ENCODE measurements around the gene ATP13A4. TPM values are rescaled to one million over a fixed set of nuclear protein-coding genes. Genes with fewer than 3 reads are reported as not detected.

The ATP13A4 gene
- polyA plus RNA-seq, 3 donors = 0.08 to 0.21 (median 0.19) TPM

DNA sequence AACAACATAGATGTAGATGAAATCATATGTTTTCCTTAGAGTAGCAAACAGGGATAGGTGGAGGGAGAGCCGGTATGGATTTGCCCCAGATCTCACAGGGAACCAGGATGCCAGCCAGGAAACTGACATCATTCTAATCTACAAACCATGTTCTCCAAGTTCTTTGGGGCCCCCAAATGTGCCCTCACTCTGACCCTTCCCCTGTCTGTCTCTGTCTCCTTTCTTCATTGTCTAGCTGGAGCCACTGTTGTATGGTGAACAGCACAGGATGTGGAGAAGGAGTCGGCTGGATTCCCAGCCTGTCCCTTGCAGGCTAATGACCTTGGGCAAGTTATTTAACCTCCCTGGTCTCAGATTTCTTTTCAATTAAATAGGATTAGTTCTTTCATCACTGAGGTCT is 177.1 kb downstream of the ATP13A4 start:
- no peaks in the 10 kb centered on the region for H3K36me3 Mint-ChIP-seq
- TF ChIP-seq, protein P1, sequence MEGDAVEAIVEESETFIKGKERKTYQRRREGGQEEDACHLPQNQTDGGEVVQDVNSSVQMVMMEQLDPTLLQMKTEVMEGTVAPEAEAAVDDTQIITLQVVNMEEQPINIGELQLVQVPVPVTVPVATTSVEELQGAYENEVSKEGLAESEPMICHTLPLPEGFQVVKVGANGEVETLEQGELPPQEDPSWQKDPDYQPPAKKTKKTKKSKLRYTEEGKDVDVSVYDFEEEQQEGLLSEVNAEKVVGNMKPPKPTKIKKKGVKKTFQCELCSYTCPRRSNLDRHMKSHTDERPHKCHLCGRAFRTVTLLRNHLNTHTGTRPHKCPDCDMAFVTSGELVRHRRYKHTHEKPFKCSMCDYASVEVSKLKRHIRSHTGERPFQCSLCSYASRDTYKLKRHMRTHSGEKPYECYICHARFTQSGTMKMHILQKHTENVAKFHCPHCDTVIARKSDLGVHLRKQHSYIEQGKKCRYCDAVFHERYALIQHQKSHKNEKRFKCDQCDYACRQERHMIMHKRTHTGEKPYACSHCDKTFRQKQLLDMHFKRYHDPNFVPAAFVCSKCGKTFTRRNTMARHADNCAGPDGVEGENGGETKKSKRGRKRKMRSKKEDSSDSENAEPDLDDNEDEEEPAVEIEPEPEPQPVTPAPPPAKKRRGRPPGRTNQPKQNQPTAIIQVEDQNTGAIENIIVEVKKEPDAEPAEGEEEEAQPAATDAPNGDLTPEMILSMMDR (IDR thresholded peaks at IDR 0.05) = no peak
- no peak overlapping the region for H3K4me3 Mint-ChIP-seq
- no peaks in the 10 kb centered on the region for H3K36me3 ChIP-seq (replicated peaks in 1 of 2; ENCODE audit: control insufficient read depth in 1 of 2, insufficient read depth in 2 of 2, low read length in 2 of 2)
- H3K79me2 ChIP-seq (ENCODE audit: insufficient read depth, low read length) = no peaks in the 10 kb centered on the region
- no peaks in the 10 kb centered on the region for H3K4me1 Mint-ChIP-seq
- peaks cover 0 to 5% (median 2%) of the 10 kb centered on the region in 7 donors for H3K9me3 Mint-ChIP-seq
- H3K27ac Mint-ChIP-seq = no peak overlapping the region
- intact Hi-C loops (cut with micrococcal nuclease) = no loop called here
- H3K9me3 ChIP-seq (replicated peaks in 1 of 2; ENCODE audit: control insufficient read depth in 1 of 2, insufficient read depth in 1 of 2, low read length in 2 of 2) = peaks cover 0 to 3% of the 10 kb centered on the region in 2 donors
- H2AFZ ChIP-seq (ENCODE audit: insufficient read depth, low read depth, low read length, poor library complexity, severe bottlenecking) = no peak overlapping the region
- no peaks in the 10 kb centered on the region for H4K20me1 ChIP-seq (ENCODE audit: insufficient read depth, low read length)
- no peak overlapping the region for H3K27ac ChIP-seq (ENCODE audit: low read depth in 1 of 2, low read length in 2 of 2)
- H3K27me3 Mint-ChIP-seq (ENCODE audit: low read depth in 3 of 3) = peaks cover 0 to 2% (median 0%) of the 10 kb centered on the region in 3 donors
- H3K27me3 ChIP-seq (ENCODE audit: control insufficient read depth in 2 of 2, insufficient read depth in 2 of 2, low read length in 2 of 2) = no peaks in the 10 kb centered on the region
- H3K4me1 ChIP-seq (ENCODE audit: control insufficient read depth in 1 of 2, insufficient read depth in 2 of 2, low read length in 2 of 2) = no peaks in the 10 kb centered on the region
- no peak overlapping the region for H3K4me3 ChIP-seq (replicated peaks in 1 of 3; ENCODE audit: low read depth in 2 of 3, low read length in 3 of 3)
- H3K4me2 ChIP-seq (replicated peaks; ENCODE audit: extremely low read depth, low read length, poor library complexity, severe bottlenecking) = no peak overlapping the region
- no peak overlapping the region for H3K9ac ChIP-seq (ENCODE audit: insufficient read depth, low read length, poor library complexity, severe bottlenecking)
- WGBS (ENCODE audit: insufficient coverage) = no CpG with 5 or more reads among the region's 2 CpGs
- no peak for DNase-seq

DNA sequence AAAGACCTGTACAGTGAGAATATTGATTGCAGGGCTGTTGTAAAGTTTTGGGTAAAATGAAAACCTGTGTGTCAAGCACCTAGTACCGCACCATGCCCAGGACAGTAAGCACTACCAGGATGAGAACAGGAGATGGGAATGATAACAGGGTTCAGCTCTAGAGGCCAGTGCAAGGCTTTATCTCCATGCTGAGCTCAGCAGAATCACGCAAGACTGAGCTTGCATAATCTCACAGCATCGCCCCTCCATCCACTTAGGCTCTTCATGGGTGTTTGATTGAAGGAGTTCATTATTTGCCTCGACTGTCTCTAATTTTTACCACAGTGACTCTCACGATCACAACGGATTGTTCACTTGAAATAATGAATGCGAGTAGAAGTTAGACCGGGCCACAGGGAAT is 179.1 kb downstream of the ATP13A4 start:
- peaks cover 0 to 5% (median 2%) of the 10 kb centered on the region in 7 donors for H3K9me3 Mint-ChIP-seq

More for the DNA sequence above, 179.1 kb downstream of the ATP13A4 start:
- Histone ChIP-seq H3K36me3 (replicated peaks in 1 of 2; ENCODE audit: control insufficient read depth in 1 of 2, insufficient read depth in 2 of 2, low read length in 2 of 2) (no peaks in the 10 kb centered on the region), H3K4me3 (replicated peaks in 1 of 3; ENCODE audit: low read depth in 2 of 3, low read length in 3 of 3) (no peak overlapping the region), H3K9ac (ENCODE audit: insufficient read depth, low read length, poor library complexity, severe bottlenecking) (no peak overlapping the region), H3K27me3 (ENCODE audit: control insufficient read depth in 2 of 2, insufficient read depth in 2 of 2, low read length in 2 of 2) (no peaks in the 10 kb centered on the region), H4K20me1 (ENCODE audit: insufficient read depth, low read length) (no peaks in the 10 kb centered on the region), H3K4me1 (ENCODE audit: control insufficient read depth in 1 of 2, insufficient read depth in 2 of 2, low read length in 2 of 2) (no peaks in the 10 kb centered on the region), H3K9me3 (replicated peaks in 1 of 2; ENCODE audit: control insufficient read depth in 1 of 2, insufficient read depth in 1 of 2, low read length in 2 of 2) (no peaks in the 10 kb centered on the region), H3K4me2 (replicated peaks; ENCODE audit: extremely low read depth, low read length, poor library complexity, severe bottlenecking) (no peak overlapping the region), H3K79me2 (ENCODE audit: insufficient read depth, low read length) (no peaks in the 10 kb centered on the region), H3K27ac (ENCODE audit: low read depth in 1 of 2, low read length in 2 of 2) (no peak overlapping the region), H2AFZ (ENCODE audit: insufficient read depth, low read depth, low read length, poor library complexity, severe bottlenecking) (no peak overlapping the region)
- Mint-ChIP-seq H3K27me3 (ENCODE audit: low read depth in 3 of 3) (peaks cover 0 to 2% (median 0%) of the 10 kb centered on the region in 3 donors), H3K4me1 (no peaks in the 10 kb centered on the region), H3K36me3 (no peaks in the 10 kb centered on the region), H3K4me3 (no peak overlapping the region), H3K27ac (no peak overlapping the region)
- 100% methylated on average over 5 of the region's 8 CpGs for WGBS (ENCODE audit: insufficient coverage)
- intact Hi-C loops (cut with micrococcal nuclease) = no loop called here
- TF ChIP-seq, protein P1 (IDR thresholded peaks at IDR 0.05) = no peak
- no peak for DNase-seq

Measured in CD14-positive monocyte (primary cell).